Islet of Langerhans (tissue), 1 donor: Measurements from ENCODE around the gene LTB4R.

ENCODE experiments used
- FAIRE-seq: peaks from one replicate; lab custom pipeline; 2011; peaks lifted over from hg19 to GRCh38; lab: Jason Lieb, UNC

LTB4R gene

GRCh38 chr14:24310646-24311604 is at the start of gene LTB4R:
TSS of gene LTB4R (plus strand) at chr14:24311502. CDS start at chr14:24315652, 4,150 bp downstream.
- no peak for FAIRE-seq

GRCh38 chr14:24261969-24262327 is 49.4 kb upstream of the LTB4R start:
- FAIRE-seq, result no peak

- no peak for FAIRE-seq
These were observed 48.2 kb upstream of the LTB4R start, which contains the start of gene TGM1 for GRCh38 chr14:24262821-24263733. TSS of gene TGM1 (minus strand) at chr14:24263177. CDS start at chr14:24262352, 825 bp downstream.

- FAIRE-seq, result no peak
These were observed 47.5 kb upstream of the LTB4R start for GRCh38 chr14:24263848-24264247.

GRCh38 chr14:24264298-24264697 is 47.0 kb upstream of the LTB4R start:
- no peak for FAIRE-seq

- FAIRE-seq, result no peak
These were observed 44.7 kb upstream of the LTB4R start for GRCh38 chr14:24266344-24267244.

- FAIRE-seq, result no peak
These were observed 43.8 kb upstream of the LTB4R start for GRCh38 chr14:24267516-24267915.

GRCh38 chr14:24268225-24268624 is 43.1 kb upstream of the LTB4R start:
- FAIRE-seq, result no peak

- no peak for FAIRE-seq
These were observed 41.9 kb upstream of the LTB4R start for GRCh38 chr14:24269368-24269767.

- FAIRE-seq, result no peak
These were observed 41.3 kb upstream of the LTB4R start for GRCh38 chr14:24269910-24270536.

- no peak for FAIRE-seq
These were observed 40.7 kb upstream of the LTB4R start for GRCh38 chr14:24270537-24271133.

- FAIRE-seq, result no peak
These were observed 40.0 kb upstream of the LTB4R start, which contains the start of gene RABGGTA for GRCh38 chr14:24271134-24271833. TSS of gene RABGGTA (minus strand) at chr14:24271597. CDS start at chr14:24271115, 482 bp downstream.

GRCh38 chr14:24271834-24272263 is 39.5 kb upstream of the LTB4R start:
- no peak for FAIRE-seq

GRCh38 chr14:24272467-24272866 is 38.8 kb upstream of the LTB4R start:
- no peak for FAIRE-seq

- FAIRE-seq, result no peak
These were observed 37.8 kb upstream of the LTB4R start for GRCh38 chr14:24273422-24273998.

GRCh38 chr14:24274101-24274543 is 37.2 kb upstream of the LTB4R start:
- no peak for FAIRE-seq

- no peak for FAIRE-seq
These were observed 34.2 kb upstream of the LTB4R start for GRCh38 chr14:24277071-24277470.

GRCh38 chr14:24277606-24278321 is 33.5 kb upstream of the LTB4R start:
- no peak for FAIRE-seq

- no peak for FAIRE-seq
These were observed 32.9 kb upstream of the LTB4R start for GRCh38 chr14:24278424-24278823.
